Prostate gland (tissue), 2 donors: ENCODE measurements around the gene KIAA1671. TPM values are rescaled to one million over a fixed set of nuclear protein-coding genes. Genes with fewer than 3 reads are reported as not detected.

Experiments used
- DNase-seq: peaks from one replicate; pipeline ENCODE4 v3.0.0-alpha.2; 2019; ENCODE audit warnings: low spot score
- H3K27ac ChIP-seq, 2 donors: fragments of 200-600 bp; sonication (generic); 2 replicates each; pipeline ENCODE4 v1.5.1; 2017 to 2019
- H3K27me3 ChIP-seq: fragments of 200-600 bp; sonication (generic); replicated peaks from 2 replicates; pipeline ENCODE4 v1.5.1; 2019; ENCODE audit not compliant: insufficient read depth
- H3K36me3 ChIP-seq, 2 donors: fragments of 200-600 bp; sonication (generic); 1 replicate in 1 of 2; 2 replicates in 1 of 2; pipeline versions ENCODE4 v1.5.1 to v1.8.1; 2017 to 2019
- H3K4me1 ChIP-seq: fragments of 200-600 bp; sonication (generic); replicated peaks from 2 replicates; pipeline ENCODE4 v1.5.1; 2019
- H3K4me3 ChIP-seq, 2 donors: fragments of 200-600 bp; sonication (generic); 2 replicates each; pipeline ENCODE4 v1.5.1; 2017 to 2019
- H3K9me3 ChIP-seq: fragments of 200-600 bp; sonication (generic); 2 replicates; pipeline ENCODE4 v1.5.1; 2017
- POLR2A ChIP-seq: fragments of 450-650 bp; IDR thresholded peaks from one replicate; pipeline ENCODE4 v1.6.1; 2016; ENCODE audit warnings: antibody characterized with exemption, mild to moderate bottlenecking
- POLR2AphosphoS5 ChIP-seq: sonication (generic); formaldehyde crosslinking; IDR thresholded peaks from one replicate; pipeline ENCODE4 v1.6.1; 2017; ENCODE audit warnings: antibody characterized with exemption
- WGBS: methylation state at CpG from one replicate; pipeline ENCODE4 v1.1.5; 2018; 5-methylcytosine and 5-hydroxymethylcytosine counted together
- intact Hi-C: fragments of 100-400 bp; cut with DNase I; formaldehyde crosslinking; loops from one replicate; pipeline ENCODE4 v1.14.2; 2022
- total RNA-seq, 2 donors: library from RNA; depleted of rRNA; stranded (reverse); fragments of >200 nt; gene quantifications; one replicate each; pipeline ENCODE4 v1.1.0, GENCODE V29; 2016
- TF ChIP-seq, protein P1 (sequence below), 4 experiments: fragments of 200-600 bp in 2 of 4; fragments of 450-650 bp in 2 of 4; sonication (generic) in 2 of 4; IDR thresholded peaks; 1 replicate in 3 of 4; 2 replicates in 1 of 4; pipeline ENCODE4 v1.5.1; 2016 to 2019; ENCODE audit warnings: antibody characterized with exemption in 4 of 4, mild to moderate bottlenecking in 2 of 4, moderate library complexity in 2 of 4

KIAA1671 gene
- total RNA-seq, 2 donors from 2014 or later = 44.8 to 53.1 TPM

DNA sequence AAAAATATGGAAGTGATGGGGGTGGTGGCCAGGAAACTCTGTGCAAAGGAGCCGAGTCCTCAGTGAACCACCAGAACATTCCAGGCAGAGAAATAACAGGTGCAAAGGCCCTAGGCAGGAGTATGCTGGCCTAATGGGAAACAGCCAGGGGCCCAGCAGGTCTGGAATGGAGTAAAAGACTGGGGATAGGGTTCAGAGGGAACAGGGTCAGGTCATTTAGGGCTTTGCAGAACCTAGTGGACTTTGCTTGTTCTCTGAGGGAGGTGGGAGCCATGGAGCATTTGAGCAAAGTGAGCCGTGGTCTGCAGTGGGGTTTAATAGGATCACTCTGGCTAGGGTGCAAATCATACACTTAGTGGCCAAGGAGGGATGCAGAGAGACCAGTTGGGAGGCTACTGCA, 255.8 kb downstream of the KIAA1671 start:
- intact Hi-C loops = no loop called here
- 80% methylated on average over 2 of the region's 2 CpGs for WGBS
- TF ChIP-seq, protein P1, sequence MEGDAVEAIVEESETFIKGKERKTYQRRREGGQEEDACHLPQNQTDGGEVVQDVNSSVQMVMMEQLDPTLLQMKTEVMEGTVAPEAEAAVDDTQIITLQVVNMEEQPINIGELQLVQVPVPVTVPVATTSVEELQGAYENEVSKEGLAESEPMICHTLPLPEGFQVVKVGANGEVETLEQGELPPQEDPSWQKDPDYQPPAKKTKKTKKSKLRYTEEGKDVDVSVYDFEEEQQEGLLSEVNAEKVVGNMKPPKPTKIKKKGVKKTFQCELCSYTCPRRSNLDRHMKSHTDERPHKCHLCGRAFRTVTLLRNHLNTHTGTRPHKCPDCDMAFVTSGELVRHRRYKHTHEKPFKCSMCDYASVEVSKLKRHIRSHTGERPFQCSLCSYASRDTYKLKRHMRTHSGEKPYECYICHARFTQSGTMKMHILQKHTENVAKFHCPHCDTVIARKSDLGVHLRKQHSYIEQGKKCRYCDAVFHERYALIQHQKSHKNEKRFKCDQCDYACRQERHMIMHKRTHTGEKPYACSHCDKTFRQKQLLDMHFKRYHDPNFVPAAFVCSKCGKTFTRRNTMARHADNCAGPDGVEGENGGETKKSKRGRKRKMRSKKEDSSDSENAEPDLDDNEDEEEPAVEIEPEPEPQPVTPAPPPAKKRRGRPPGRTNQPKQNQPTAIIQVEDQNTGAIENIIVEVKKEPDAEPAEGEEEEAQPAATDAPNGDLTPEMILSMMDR (IDR thresholded peaks at IDR 0.05) = no peak
- no peak for TF ChIP-seq POLR2AphosphoS5
- no peak for TF ChIP-seq POLR2A
- H3K4me1 ChIP-seq = no peaks in the 10 kb centered on the region
- H3K36me3 ChIP-seq = no peaks in the 10 kb centered on the region
- no peak overlapping the region for H3K27ac ChIP-seq
- no peak for DNase-seq
- no peaks in the 10 kb centered on the region for H3K27me3 ChIP-seq
- no peaks in the 10 kb centered on the region for H3K9me3 ChIP-seq
- no peak overlapping the region for H3K4me3 ChIP-seq

GRCh38 chr22:25208743-25209505, 256.4 kb downstream of the KIAA1671 start:
- intact Hi-C loops = no loop called here
- no peak for DNase-seq
- H3K27ac ChIP-seq = no peak overlapping the region
- H3K36me3 ChIP-seq = no peaks in the 10 kb centered on the region
- H3K9me3 ChIP-seq = no peaks in the 10 kb centered on the region
- H3K4me3 ChIP-seq = no peak overlapping the region
- TF ChIP-seq, protein P1 (IDR thresholded peaks at IDR 0.05) = no peak
- no peak for TF ChIP-seq POLR2AphosphoS5
- TF ChIP-seq POLR2A = no peak
- H3K27me3 ChIP-seq = no peaks in the 10 kb centered on the region
- WGBS = 72% methylated on average over 17 of the region's 17 CpGs
- H3K4me1 ChIP-seq = no peaks in the 10 kb centered on the region

- Histone ChIP-seq H3K9me3 (no peaks in the 10 kb centered on the region), H3K4me3 (no peak overlapping the region), H3K27ac (no peak overlapping the region), H3K27me3 (no peaks in the 10 kb centered on the region), H3K4me1 (no peaks in the 10 kb centered on the region), H3K36me3 (no peaks in the 10 kb centered on the region)
- intact Hi-C loops = no loop called here
- 80% methylated on average over 3 of the region's 3 CpGs for WGBS
- TF ChIP-seq POLR2A (no peak), POLR2AphosphoS5 (no peak)
- TF ChIP-seq, protein P1 (IDR thresholded peaks at IDR 0.05) = no peak
- DNase-seq = no peak
These were observed 258.3 kb downstream of the KIAA1671 start for GRCh38 chr22:25210793-25211192.

- Histone ChIP-seq H3K4me3 (no peak overlapping the region), H3K4me1 (no peaks in the 10 kb centered on the region), H3K9me3 (no peaks in the 10 kb centered on the region), H3K36me3 (no peaks in the 10 kb centered on the region), H3K27me3 (no peaks in the 10 kb centered on the region), H3K27ac (no peak overlapping the region)
- DNase-seq = no peak
- 63% methylated on average over 3 of the region's 3 CpGs for WGBS
- TF ChIP-seq POLR2AphosphoS5 (no peak), POLR2A (no peak)
- TF ChIP-seq, protein P1 (IDR thresholded peaks at IDR 0.05) = no peak
- intact Hi-C loops = no loop called here
These were observed 259.8 kb downstream of the KIAA1671 start for GRCh38 chr22:25212337-25212736.

DNA sequence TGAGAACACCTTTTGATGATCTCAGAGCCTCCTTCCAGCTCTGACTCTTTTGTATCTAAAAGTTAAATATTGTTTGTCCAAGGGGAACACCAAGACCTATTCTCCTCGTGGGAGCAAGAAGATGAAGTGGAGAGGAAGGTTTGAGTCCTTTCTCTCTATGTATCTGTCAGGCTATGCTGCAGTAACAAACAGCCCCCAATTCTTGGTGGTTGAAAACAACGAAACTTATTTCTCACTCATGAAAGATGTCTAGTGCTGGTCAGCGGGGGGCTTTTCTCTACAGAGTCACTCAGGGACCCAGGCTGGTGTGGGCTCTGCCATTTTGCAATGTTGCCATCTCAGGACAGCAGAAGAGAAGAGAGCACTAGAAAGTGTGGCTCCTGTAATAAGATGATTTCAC, 260.7 kb downstream of the KIAA1671 start:
- H3K4me3 ChIP-seq = no peak overlapping the region
- no peak for TF ChIP-seq POLR2A
- no peak for TF ChIP-seq POLR2AphosphoS5
- TF ChIP-seq, protein P1 (IDR thresholded peaks at IDR 0.05) = no peak
- no peaks in the 10 kb centered on the region for H3K27me3 ChIP-seq
- WGBS = 75% methylated on average over 3 of the region's 3 CpGs
- intact Hi-C loops = no loop called here
- no peaks in the 10 kb centered on the region for H3K36me3 ChIP-seq
- no peak for DNase-seq
- H3K4me1 ChIP-seq = no peaks in the 10 kb centered on the region
- no peaks in the 10 kb centered on the region for H3K9me3 ChIP-seq
- H3K27ac ChIP-seq = no peak overlapping the region
